GM08714 (cell line): ENCODE measurements around the gene CADM1.

Source experiments
- H3K4me3 ChIP-seq: fragments of 200-500 bp; sonication (Bioruptor generic); 2 replicates; pipeline ENCODE4 v1.5.1; 2014; ENCODE audit warnings: mild to moderate bottlenecking, low read length, inconsistent platforms
- ZNF274 ChIP-seq: IDR thresholded peaks from 2 replicates; pipeline ENCODE4 v1.6.1; 2012; ENCODE audit warnings: mild to moderate bottlenecking, low read depth, low read length

Gene CADM1

DNA sequence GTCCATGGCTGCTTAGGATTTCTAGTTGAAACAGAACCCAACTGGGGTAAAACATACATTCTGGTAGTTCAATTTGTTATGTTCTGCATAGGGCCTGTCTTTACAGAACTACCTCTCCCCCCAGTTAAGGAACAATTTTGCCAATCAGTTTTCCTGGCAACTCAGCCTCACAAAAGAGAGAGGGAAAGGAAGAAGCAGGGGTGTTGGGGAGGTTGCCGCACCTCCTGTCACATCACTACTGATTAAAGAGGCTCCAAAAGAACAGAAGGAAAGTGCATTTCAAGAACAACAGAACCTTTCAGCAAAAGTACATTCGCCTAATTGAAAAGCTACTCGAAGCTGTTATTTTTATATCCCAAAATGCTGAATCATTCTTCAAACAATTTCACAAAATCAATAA is 217.6 kb downstream of the CADM1 start:
- H3K4me3 ChIP-seq: no peak overlapping the region
- TF ChIP-seq ZNF274: no peak

DNA sequence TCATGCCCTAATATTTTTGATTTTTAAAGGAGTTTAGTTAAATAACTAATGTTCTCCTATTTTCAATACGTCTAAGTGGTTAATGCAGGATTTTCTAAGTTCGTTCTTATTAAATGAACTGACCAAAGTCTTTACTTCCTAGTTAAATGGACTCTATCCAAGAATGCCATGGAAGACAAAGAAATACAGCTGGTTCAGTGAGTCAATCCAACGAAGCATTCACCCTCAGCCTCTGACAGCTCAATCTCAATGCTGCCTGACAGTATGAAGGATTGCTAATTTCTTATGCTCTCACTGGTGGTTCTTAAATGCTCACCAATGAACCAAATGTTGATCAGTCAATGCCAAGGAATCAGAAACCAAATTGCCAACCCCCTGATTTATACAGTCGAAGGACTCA is 219.4 kb downstream of the CADM1 start:
- H3K4me3 ChIP-seq: no peak overlapping the region
- no peak for TF ChIP-seq ZNF274

DNA sequence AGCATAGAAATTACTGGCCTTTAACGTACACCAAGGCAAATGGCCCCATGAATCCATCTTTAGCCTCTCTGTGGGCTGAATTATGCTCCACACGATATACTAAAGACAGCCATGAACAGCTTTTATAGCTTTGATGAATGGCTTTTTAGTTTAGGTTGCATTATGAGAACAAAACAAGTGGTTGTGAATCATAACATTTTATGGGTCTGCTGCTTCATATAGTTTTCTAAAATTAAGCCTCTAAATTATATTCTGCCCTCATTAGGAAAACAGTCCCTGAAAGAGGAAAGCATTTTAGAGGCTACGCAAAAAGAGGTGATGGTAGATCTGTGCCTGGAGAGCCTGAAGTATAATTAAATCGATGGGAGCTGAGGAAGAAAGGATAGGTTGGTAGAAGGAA is 221.3 kb downstream of the CADM1 start:
- no peak for TF ChIP-seq ZNF274

DNA sequence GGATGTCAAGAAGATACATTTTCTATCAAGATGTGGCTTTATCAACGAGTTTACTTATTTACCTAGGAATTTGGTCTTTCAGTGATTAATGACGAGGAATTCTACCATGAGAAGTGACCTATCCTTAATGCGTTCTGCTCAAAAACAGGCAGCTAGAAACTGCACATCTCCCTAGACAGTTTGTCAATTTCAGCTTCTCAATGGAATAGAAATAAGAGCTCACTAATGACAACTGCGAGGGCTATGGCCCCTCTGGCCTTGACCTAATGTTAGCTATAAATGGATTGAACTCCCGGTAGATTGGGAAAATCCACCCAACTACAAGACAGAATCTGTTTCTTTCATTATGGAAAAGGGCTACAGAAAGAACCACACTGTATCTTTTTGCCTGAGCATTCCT is 223.4 kb downstream of the CADM1 start:
- TF ChIP-seq ZNF274: no peak
- H3K4me3 ChIP-seq: no peak overlapping the region

More for the DNA sequence above, 221.3 kb downstream of the CADM1 start:
- H3K4me3 ChIP-seq: no peak overlapping the region

DNA sequence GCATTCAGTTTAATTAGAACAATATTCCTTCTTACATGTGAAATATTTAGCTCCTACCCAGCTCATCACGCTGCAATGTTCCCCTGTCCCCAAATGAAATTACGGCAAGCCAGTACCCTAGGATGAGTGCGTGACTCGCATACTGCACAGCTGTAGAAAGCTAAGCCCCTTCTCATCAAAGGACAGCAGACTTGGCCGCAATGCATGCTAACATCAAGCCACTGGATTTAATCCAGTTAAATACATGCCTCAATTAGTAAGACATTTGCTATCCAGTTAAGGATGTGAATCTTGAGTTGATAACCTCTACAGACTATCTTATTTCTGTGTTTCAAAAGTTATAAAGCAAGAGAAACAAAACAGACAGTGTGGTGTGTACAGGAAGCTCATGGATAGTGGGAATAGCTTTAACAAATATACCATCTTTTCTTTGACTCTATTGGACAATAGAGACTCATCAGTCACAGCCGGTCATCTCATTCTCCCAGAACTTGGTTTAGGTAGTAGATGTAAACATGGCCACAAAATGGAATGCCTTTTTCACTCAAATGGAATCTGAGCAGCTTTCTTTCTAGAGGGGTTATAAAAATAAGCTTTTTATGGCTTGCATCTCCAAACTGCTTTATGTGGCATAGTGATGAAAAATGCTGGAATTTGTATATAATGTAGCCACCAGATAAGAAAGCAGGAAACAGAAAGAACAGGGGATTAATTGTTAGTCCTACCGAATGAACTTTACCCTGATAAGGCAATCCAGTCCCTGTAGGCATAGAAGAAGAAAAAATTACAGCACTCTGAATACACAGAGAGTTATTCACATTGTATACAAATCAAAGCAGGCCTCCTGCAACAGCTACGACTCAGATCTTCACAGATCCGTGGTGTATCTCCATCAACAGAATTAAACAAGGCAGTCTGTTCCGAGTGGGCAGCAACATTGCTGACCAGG is 224.1 kb downstream of the CADM1 start:
- no peak for TF ChIP-seq ZNF274

DNA sequence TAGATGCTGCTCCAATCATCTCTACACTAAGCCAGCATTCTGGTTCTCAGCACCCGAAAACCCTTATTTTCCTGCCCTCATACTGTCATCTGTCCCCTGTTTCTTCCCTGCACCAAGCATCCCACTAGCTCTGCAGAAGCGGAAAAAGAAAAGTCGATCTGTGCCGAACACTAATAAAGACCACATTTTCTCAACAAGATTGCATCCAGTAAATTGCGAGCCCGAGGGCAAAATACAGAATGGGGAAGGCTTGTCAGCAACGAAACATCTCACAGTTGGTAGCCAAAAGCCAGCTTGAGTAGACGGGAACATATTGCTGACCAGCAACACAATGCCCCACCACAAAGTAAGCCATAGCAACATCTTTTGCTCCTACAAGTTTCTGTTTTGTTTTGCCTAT is 227.4 kb downstream of the CADM1 start:
- TF ChIP-seq ZNF274: no peak
- no peak overlapping the region for H3K4me3 ChIP-seq

More for the DNA sequence above, 224.1 kb downstream of the CADM1 start:
- no peak overlapping the region for H3K4me3 ChIP-seq

DNA sequence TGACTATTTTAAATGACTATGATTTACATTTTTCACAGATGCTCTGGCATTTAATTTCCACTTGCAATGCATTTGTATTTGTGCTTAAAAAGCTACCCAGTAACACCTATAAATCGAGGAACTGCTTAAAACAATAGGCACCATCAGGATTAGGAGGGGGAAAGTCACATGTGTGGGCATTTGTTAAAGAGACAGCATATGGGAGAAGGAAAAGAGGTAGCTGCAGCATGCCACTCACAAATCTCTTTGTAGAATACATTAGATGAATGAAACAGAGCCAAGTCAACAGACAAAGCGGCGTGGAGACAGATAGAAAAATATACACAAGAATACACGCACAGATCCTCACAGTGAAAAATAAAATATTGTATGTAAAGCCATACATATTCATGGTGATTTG is 228.0 kb downstream of the CADM1 start:
- TF ChIP-seq ZNF274: no peak
- H3K4me3 ChIP-seq: no peak overlapping the region

DNA sequence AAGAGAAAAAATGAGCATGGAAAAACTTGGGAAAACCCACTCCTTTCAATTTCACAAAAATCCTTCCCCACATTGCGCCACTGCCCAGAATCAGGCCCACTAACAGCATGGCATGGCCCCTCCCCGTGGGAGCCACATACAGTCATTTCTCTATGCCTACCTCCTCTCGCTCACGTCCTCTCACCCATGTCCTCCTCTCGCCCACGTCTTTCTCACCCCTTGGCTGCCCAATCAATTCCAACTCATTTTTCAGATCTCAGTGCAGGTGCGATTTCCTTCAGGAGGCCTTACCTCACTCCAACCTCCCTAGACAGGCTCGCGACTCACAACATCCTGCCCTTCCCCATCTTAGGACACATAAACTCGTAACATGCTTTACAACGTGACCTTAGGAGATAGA is 229.2 kb downstream of the CADM1 start:
- H3K4me3 ChIP-seq: no peak overlapping the region
- TF ChIP-seq ZNF274: no peak

DNA sequence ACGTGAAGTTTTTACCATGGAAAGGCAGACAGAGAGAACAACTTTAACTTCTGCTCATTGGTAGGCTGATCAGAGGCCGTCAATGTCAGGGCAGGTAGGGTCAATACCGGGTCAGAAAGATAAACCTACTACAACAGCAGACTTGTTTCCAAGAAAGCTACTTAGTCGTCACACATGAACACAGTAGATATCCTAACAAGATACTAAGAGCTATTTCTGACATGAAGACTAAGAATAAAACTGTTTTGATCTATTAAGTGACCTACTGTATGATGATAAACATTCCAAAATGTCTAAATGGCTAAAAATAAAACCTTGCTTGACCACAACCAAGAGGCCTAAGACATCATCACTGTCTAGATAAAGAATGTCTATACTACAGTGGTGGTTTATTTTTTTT is 231.3 kb downstream of the CADM1 start:
- TF ChIP-seq ZNF274: no peak
- H3K4me3 ChIP-seq: no peak overlapping the region

DNA sequence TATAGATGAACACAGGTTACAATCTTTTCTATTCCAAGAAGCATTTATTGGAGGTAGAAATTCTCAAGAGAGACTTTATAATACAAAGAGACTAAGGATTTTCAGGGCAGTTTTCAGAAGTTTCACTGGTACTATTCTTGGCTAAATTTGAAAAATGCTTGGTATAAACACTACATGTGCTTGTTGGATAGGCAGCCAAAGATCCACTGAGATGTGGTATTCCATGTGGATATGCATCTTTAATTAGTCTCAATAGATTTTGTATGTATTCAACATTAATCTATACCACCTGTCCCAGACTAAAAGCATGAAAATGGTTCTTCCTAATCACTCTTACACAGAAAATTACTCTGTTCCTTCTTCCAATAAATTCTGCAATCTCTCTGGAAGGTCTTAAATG is 232.6 kb downstream of the CADM1 start:
- H3K4me3 ChIP-seq: no peak overlapping the region
- TF ChIP-seq ZNF274: no peak

DNA sequence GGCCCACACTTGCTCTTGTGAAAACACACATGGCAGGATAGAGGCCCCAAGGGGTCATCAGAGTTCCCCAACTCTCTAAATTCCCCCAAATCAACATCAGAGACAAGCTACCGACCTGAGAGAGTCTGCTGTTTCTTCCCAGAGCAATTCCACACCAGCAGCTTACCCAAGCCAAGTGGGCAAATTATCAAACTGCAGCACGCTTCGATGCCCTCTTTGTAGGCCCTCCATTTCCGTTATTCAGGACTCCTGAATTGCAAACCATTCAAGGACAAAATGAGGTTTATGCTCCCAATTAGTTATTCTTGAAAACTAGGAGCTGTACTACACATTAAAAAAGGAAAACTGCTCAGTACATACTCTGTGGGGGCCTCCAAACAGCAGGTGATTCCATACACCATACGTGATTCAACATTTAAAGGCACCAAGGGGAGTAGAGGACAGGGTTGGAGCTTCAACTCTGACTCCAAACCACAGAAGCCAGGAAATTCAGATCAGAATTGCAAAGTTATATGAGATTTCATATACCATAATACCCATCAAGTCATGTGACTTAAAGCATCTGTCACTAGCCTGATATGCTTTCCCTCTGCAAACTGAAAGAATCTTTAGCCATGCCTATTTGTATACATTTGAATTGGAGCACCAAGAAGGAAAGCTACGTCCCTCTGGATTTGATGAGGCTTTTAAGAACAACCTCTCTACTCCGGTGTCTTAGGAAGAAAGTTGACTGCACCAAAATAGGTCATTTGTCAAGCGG is 234.8 kb downstream of the CADM1 start:
- no peak overlapping the region for H3K4me3 ChIP-seq
- no peak for TF ChIP-seq ZNF274

DNA sequence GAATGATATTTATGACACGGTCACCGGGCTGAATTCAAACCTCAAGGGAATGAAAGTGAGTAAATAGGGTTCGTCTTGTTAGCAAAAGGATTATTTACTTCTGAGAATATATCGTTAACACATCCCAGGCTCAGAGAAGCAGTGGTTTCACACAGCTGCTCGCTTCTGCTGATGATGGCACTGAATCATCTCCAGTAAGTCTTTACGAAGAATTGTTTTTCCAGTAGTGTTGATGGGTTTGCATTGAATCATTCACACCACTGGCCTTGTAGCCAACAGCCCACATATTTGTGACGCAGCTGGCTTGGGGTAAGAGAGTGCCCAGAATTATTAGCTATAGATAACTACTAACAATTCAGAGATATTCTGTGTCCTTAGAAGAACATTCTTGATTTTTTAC is 236.3 kb downstream of the CADM1 start:
- TF ChIP-seq ZNF274: no peak
- no peak overlapping the region for H3K4me3 ChIP-seq

DNA sequence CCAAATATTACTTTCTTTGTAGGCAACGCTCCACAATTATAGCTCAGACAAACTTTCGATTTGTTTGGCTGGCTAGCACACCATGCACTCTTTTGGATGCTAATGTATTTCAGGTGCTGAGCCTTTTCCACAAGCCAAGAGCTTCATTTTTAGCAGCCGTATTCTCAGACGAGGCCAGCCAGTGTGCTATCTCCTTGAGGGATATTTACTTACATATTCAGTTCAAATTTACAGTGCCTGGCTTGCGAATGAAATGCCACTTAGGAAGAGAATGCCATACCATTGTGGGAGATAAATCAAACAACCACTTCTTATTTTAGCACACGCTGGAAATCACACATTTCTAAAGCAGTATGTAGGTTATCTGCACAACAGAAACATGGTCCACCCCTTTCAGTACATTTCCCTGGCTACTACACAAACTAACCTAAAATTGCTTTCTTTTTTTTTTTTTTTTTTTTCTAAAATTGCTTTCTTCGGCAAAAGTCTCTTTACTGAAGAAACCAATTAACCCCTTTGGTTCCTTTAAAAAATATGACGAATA is 236.9 kb downstream of the CADM1 start:
- no peak overlapping the region for H3K4me3 ChIP-seq
- TF ChIP-seq ZNF274: no peak

DNA sequence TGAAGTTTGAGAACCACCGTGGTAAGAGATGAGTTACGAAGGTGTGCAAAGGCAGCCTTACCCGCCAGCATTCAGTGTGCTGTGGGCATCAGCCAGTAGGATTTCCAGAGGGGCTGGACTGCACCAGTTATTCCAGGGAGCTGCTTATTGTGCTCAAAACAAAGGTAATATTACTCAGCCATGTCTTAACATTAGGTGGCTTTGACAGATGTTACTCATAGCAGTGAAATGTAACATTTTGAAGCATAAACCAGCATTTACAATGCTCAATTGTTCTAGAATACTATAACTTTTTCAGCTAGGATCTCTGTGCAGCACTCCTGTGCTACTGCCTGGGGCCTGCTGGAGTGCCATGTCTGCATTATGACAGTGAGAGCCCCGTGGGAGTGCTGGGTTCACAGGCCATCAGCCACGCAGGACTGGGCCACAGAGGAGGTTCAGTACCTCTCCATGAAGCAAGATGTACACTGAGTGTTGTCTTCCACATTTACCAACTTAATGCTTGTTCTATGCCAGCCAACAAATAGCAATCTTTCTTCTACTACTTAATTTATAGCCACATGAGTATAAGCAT is 238.1 kb downstream of the CADM1 start:
- TF ChIP-seq ZNF274: no peak

More for the DNA sequence above, 238.1 kb downstream of the CADM1 start:
- H3K4me3 ChIP-seq: no peak overlapping the region
